ENCODE data around the gene CASK. TPM values are rescaled to one million over a fixed set of nuclear protein-coding genes. Genes with fewer than 3 reads are reported as not detected.

Gene CASK
- total and polyA plus RNA-seq, 10 donors: 4.7 to 63.7 (median 42.8) TPM

DNA sequence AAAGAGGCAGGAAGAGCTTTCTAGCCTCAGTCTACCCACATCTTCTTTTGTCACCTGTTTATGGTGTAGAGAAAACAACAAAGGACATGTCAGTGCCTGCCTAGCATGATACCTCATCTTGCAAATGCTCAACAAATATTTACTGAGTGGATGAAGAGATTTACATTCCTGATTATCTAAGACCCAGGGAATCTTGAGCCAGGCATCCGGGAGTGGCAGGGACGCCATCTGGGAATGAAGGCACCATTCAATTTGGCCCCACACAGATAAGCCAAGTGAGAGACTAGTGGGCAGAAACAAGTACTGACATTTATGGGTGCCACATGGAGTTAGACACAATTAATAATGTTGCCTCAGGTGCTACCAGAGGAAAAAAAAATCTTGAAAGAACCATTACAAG lies 36.8 kb upstream of the CASK start:
- DNase-seq: no peak
- Histone ChIP-seq H3K4me1 (no peaks in the 10 kb centered on the region), H3K27ac (no peak overlapping the region), H3K27me3 (replicated peaks in 1 of 7) (no peaks in the 10 kb centered on the region), H3K4me3 (no peak overlapping the region), H3K9me3 (no peaks in the 10 kb centered on the region), H3K36me3 (no peaks in the 10 kb centered on the region)
- intact Hi-C loops (cut with DNase I; ENCODE audit: low total_unique reads): no loop called here
- TF ChIP-seq CTCF (IDR thresholded peaks at IDR 0.05 in 8 of 11, conservative IDR thresholded peaks at IDR 0.05 in 3 of 11): no peak
- no peak for TF ChIP-seq POLR2AphosphoS5 (IDR thresholded peaks at IDR 0.05)
- no peak for TF ChIP-seq POLR2A (IDR thresholded peaks at IDR 0.05)
- WGBS, 5 donors: 70 to 100% (median 88%) methylated on average over 2 of the region's 2 CpGs

DNA sequence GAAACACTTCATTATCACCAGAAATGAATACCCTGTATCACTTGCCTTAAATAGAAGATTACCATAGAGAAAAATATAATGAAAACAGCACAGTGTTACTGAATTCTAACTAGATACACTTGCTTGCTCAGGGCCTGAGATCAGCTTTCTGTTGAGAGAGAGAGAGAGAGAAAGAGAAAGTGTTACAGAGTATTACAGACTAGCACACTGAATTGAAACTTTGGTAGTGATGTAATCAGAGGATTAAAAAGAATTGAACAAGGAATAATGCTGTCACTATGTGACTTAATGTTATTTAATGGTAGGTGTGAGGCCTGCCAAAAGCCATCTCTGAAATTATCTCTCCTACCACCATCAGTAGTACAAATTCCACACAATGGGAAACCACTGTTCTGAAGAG lies 35.5 kb upstream of the CASK start:
- H3K4me1 ChIP-seq: no peaks in the 10 kb centered on the region
- TF ChIP-seq POLR2AphosphoS5 (IDR thresholded peaks at IDR 0.05) (no peak), CTCF (IDR thresholded peaks at IDR 0.05 in 8 of 11, conservative IDR thresholded peaks at IDR 0.05 in 3 of 11) (no peak), POLR2A (IDR thresholded peaks at IDR 0.05) (no peak)
- no peaks in the 10 kb centered on the region for H3K9me3 ChIP-seq
- H3K4me3 ChIP-seq: no peak overlapping the region
- H3K27me3 ChIP-seq (replicated peaks in 1 of 7): peaks cover 0 to 5% (median 0%) of the 10 kb centered on the region in 7 donors
- no peak overlapping the region for H3K27ac ChIP-seq
- DNase-seq: no peak
- H3K36me3 ChIP-seq: no peaks in the 10 kb centered on the region
- intact Hi-C loops (cut with DNase I; ENCODE audit: low total_unique reads): no loop called here

GRCh38 chrX:41956027-41956426 lies 32.7 kb upstream of the CASK start:
- TF ChIP-seq CTCF (IDR thresholded peaks at IDR 0.05 in 8 of 11, conservative IDR thresholded peaks at IDR 0.05 in 3 of 11): no peak
- TF ChIP-seq POLR2A (IDR thresholded peaks at IDR 0.05): no peak
- TF ChIP-seq POLR2AphosphoS5 (IDR thresholded peaks at IDR 0.05): no peak
- peaks cover 0 to 5% (median 0%) of the 10 kb centered on the region in 7 donors for H3K27me3 ChIP-seq (replicated peaks in 1 of 7)
- no peak for DNase-seq
- 86 to 100% (median 90%) methylated on average over 2 of the region's 2 CpGs for WGBS, 5 donors
- no peak overlapping the region for H3K4me3 ChIP-seq
- intact Hi-C loops (cut with DNase I; ENCODE audit: low total_unique reads): no loop called here
- H3K27ac ChIP-seq: no peak overlapping the region
- H3K4me1 ChIP-seq: no peaks in the 10 kb centered on the region
- no peaks in the 10 kb centered on the region for H3K9me3 ChIP-seq
- H3K36me3 ChIP-seq: no peaks in the 10 kb centered on the region

DNA sequence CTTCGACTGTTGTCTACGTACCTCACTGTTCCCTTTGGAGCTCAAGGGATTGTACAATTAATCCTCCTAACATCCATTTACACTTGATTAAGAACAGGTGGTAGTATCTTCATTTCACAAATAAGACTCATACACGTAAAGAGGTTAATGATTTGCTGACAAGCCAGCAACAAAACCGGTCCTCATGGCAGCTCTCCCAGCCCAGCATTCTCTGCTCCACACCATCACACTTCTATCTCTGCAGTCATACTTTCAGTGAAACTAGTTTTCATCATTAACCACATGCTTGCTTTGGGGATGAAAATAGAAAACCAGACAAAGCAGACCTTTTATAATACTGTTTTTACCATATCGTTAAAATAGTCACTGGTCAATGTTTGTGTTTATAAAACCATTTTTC lies 28.7 kb upstream of the CASK start:
- intact Hi-C loops (cut with DNase I; ENCODE audit: low total_unique reads): no loop called here
- TF ChIP-seq POLR2A (IDR thresholded peaks at IDR 0.05) (no peak), CTCF (IDR thresholded peaks at IDR 0.05 in 8 of 11, conservative IDR thresholded peaks at IDR 0.05 in 3 of 11) (no peak), POLR2AphosphoS5 (IDR thresholded peaks at IDR 0.05) (no peak)
- DNase-seq: no peak
- no peaks in the 10 kb centered on the region for H3K4me1 ChIP-seq
- no peak overlapping the region for H3K27ac ChIP-seq
- H3K36me3 ChIP-seq: no peaks in the 10 kb centered on the region
- WGBS, 5 donors: 77 to 93% (median 92%) methylated on average over 5 of the region's 5 CpGs
- no peak overlapping the region for H3K4me3 ChIP-seq
- peaks cover 0 to 5% (median 0%) of the 10 kb centered on the region in 7 donors for H3K27me3 ChIP-seq (replicated peaks in 1 of 7)
- no peaks in the 10 kb centered on the region for H3K9me3 ChIP-seq
